ENCODE measurements around the gene CRYL1.

GRCh38 chr13:20457670-20458069, 68.0 kb downstream of the CRYL1 start:
- TF ChIP-seq, protein P1, sequence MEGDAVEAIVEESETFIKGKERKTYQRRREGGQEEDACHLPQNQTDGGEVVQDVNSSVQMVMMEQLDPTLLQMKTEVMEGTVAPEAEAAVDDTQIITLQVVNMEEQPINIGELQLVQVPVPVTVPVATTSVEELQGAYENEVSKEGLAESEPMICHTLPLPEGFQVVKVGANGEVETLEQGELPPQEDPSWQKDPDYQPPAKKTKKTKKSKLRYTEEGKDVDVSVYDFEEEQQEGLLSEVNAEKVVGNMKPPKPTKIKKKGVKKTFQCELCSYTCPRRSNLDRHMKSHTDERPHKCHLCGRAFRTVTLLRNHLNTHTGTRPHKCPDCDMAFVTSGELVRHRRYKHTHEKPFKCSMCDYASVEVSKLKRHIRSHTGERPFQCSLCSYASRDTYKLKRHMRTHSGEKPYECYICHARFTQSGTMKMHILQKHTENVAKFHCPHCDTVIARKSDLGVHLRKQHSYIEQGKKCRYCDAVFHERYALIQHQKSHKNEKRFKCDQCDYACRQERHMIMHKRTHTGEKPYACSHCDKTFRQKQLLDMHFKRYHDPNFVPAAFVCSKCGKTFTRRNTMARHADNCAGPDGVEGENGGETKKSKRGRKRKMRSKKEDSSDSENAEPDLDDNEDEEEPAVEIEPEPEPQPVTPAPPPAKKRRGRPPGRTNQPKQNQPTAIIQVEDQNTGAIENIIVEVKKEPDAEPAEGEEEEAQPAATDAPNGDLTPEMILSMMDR (IDR thresholded peaks at IDR 0.05): no peak
- no peak for TF ChIP-seq POLR2A (IDR thresholded peaks at IDR 0.05)

Measured in transverse colon (tissue), 3 donors.